GDM1 (cell line): ENCODE data around the gene PEX11A.

Source experiments
- DNase-seq: peaks from one replicate; lab custom pipeline; 2025; lab: John Stamatoyannopoulos, UW

The PEX11A gene

DNA sequence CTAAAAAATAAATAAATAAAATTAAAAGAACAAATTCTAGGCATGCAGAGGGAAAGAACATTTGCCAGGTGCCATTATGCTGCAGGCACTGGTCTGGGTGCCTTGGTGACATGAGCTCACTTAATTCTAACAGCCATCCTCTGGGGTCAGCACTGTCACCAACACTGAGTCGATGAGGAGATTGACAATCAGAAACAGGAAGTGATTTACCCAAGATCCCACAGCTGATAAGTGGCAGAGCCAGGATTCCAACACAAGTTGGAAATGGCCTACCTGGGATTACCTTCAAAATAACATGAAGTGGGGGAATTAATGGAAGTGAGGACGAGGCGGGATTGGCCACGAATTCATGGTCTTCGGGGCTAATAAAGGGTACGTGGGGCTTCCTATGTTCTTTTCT, 14.9 kb downstream of the PEX11A start:
- DNase-seq: no peak

DNA sequence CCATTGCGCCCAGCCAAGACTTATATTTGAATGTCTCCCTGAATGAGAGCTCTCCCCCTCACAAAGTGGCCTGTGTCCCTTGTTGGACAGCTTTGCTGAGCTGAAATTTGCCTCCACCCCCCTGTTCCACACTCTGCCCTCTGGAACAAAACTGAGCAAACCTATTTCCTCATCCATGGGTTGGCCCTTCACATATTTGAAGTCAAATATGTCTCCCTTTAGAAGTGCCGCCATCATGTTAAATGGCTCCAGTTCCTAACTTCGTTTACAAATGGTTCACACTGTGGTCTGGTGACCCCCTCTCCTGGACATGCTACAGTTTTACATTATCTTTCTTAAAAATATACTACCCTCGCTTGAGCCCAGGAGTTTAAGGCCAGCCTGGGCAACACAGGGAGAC, 16.0 kb downstream of the PEX11A start:
- DNase-seq: no peak

DNA sequence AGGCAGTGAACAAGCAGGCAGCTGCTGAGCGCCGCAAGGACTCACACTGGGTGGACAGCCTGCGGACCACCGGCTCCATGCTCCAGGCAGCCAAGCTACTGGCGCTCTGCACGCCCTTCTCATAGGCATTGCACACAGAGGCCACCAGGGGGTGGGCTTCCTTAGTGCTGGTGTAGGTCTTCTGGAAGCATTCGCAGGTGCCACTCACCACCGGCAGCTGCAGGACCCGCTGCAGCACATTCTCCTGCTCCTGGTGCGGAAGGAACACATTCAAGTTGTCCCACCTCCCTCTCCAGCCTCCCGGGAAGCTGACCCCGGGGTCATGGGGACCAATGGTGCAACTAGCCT, 17.4 kb downstream of the PEX11A start:
- no peak for DNase-seq

DNA sequence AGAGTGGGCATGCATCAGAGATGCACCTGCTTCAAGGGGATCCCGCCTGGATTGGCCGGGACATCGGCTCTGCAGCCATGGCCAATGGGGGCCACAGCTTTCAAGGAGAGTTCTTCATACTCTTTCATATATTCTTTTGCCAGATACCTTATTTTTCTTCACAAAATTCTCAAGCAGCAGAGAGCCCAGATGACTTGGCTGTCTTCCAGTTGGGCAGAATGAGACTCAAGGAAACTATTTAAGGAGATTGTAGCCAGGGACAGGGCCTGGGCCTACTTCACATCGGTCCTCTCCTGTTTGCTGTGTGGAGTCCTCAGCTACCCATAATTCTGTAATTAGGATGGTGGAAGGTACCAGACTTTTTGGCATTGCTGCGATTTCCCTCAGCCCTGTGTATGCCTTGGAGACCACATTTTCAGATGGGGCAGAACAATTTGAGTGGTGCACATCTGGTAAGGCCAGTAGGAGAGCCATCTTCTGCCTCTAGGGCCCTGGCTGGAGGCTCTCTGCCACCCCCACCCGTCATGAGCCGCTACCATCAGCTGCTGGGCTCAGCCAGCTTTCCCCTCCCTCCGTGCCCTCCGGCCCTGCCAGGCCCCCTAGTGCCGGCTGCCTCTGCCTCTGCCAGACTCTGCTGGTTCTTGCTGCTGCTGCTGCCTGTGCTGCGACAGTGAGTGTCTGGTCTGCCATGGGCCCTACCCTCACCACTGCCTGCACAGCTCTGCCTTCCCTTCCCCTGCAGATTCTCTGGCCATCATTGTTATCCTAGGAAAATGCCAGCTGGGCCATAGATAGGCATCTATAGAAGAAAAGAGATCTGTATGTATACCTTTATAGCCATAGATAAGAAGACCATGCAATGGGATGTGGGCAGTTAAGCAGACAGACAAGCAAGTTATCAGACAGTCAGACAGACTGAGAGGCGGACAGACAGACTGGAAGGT, 18.1 kb downstream of the PEX11A start:
- no peak for DNase-seq

GRCh38 chr15:89671687-89672086, 18.9 kb downstream of the PEX11A start:
- DNase-seq: no peak

DNA sequence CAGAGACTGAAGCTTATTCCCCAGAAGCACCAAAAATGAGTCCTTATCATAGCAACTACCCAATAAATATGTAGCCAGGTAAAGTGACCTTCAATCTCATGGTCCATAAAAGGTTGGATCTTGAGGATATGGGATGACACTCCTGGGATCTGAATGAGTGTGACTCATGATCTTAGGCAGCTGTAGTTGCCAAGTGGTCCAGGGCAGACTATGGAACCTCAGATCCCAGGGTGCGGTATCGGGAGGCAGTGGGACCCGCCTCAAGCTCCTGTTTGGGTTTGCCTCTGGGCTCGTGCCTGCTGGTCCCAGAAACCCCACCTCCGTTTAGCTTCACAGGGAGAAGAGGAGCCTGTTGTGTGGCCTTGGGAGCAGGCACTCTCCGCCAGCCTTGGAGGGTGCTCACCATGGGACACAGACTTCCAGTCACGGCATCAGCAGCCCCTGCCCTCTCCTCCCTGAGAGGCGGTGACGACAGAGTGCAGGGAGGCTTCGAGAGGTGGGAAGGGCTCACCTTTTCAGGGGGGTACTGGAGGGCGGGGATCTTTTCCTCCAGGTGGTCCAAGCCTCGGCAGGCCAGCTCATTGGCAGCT, 19.5 kb downstream of the PEX11A start:
- no peak for DNase-seq

GRCh38 chr15:89669941-89670340, 20.6 kb downstream of the PEX11A start:
- no peak for DNase-seq

DNA sequence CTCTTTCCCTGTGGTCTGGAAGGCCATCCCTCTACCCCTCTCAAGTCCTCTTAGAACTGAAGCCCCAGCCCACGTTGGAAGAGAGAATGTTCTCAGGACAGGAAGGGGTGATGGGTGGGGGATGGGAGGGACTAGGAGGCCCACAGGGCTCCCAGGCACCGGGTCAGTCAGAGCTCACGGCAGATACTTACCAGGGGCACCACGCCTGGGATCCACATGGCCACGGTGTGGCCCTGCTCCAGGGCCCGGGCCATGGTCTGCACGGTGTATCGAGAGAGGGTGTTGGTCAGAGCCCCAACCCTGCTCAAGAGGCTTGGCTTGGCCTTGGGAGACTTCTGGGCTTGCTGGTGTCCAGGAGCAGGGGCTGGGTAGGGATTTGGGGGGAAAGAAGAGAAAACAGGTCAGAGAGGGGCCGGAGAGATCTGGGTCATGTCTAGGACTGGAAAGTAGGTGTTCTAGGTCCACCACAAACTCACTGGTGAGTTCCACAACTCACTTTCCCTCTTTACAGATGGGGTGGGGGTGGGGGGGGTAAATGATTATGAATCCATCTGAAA, 21.2 kb downstream of the PEX11A start:
- DNase-seq: no peak

- DNase-seq: no peak
These were observed 22.4 kb downstream of the PEX11A start for GRCh38 chr15:89668171-89668570.

DNA sequence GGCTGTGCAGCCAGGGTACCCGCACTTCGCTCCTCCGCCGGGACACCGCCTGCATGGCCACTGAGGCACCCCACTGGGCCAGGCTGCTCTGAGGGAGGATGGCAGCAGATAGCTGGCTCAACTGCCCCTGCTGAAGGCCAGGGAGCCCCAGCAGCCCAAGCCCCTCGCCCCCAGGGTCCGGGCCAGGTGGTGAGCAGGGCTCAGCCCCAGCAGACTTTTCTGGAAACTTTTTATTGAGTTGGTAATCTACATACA, 22.9 kb downstream of the PEX11A start:
- DNase-seq: no peak

DNA sequence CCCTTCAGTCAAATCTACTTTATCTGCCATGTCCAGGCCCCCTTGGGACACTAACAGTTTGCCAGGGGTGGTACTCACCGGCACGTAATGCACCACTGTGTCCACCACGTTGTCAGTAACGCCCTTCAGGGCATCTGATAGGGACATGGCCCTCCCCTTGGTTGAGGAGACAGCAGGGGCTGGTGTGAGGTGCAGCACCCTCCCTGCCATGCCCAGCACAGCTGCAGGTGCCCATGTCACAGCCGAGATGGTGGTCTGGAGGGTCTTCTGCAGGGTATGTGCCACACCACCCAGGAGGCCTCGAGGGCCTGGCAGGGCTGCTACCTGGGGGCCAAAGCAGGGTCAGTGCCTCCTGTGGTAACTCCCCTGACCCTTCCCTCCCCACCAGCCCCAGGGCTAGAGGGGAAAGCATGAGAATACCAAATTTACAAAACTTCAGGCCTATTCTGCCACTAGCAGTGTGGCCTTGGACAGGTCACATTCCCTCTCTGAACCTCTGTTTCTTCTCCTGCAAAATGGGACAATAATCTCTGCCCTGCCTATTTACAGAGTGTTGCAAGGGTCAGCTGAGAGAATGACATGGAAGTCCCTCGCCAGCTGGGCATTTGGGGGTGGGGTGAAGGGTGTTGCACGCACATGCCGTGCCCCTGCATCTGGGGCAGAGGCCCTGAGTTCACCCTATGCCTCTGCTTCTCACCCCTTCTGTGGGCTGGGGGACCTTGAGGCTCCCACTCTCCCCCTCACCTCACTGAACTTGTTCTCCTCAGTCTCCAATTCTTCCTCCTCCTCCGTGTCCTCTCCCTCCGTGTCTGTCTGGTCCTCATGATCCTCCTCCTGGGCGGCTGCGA, 23.5 kb downstream of the PEX11A start:
- no peak for DNase-seq

- no peak for DNase-seq
These were observed 24.2 kb downstream of the PEX11A start for GRCh38 chr15:89666184-89666857.

DNA sequence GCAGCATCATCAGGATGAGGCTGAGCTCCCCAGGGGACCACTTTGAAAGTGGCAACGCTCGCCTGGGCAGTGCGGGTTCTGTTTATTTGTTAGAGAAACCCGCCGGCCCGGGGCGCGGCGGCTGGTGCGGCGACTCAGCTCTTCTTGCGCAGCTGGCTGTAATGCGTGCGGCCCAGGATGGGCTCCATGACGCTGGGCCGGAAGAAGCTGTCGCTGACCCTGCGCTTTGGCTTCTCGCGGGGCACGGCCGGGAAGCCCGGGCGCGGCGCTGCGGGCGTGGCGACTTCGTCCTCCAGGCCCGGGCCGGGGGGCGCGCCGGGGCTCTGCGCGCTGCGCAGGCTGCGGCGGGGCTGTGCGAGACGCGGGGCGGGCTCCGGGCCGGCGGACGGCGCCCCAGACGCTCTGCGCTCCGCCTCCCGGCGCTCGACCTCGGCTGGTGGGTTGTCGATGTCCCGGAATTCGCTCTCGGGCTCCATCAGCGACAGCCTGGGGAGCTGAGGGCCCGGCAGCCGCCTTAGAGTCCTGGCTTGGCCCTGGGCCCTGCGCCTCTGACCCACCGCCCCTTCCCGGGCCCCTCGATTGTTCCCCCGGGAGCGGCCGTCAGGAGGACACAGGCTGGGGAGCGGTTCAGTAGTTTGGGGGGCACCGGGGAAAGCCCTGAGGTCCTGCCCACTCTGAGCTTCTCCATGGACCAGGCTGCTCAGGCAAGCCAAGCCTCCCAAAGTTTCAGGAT, 24.9 kb downstream of the PEX11A start:
- DNase-seq: no peak

- DNase-seq: no peak
These were observed 25.9 kb downstream of the PEX11A start for GRCh38 chr15:89664441-89665350.

DNA sequence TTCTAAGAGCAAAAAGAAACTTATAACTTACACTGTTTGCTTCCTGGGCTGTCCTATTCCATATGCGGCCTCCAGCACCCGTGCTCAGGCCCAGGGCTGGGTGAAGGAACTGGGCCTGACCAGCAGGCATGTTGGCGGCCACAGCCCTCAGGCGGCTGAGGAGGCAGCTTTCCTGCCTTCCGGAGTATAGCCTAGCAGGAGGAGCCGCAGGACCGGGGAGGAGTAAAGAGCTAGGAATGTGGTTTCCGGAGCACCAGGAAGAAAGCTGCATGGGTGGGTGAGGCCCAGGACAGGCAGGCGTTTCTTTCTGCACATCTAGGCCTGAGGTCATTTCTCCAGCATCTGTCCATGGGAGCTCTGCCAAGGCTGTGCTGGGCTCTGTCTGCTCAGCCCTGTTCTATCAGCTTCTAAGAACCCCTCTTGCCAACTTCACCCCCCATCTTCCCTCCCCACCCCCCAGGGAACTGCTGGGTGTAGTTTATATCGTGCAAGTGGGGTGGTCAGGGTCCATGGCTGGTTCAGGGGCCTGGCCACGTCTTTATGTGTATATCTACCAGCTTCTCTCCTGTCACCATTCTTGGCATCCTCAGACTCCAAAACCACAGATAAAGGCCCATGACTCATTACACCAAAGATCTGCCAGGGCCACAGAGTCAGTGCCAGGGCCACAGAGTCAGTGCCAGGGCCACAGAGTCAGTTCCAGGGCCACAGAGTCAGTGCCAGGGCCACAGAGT, 27.5 kb downstream of the PEX11A start:
- no peak for DNase-seq

GRCh38 chr15:89660556-89660955, 30.0 kb downstream of the PEX11A start:
- no peak for DNase-seq

DNA sequence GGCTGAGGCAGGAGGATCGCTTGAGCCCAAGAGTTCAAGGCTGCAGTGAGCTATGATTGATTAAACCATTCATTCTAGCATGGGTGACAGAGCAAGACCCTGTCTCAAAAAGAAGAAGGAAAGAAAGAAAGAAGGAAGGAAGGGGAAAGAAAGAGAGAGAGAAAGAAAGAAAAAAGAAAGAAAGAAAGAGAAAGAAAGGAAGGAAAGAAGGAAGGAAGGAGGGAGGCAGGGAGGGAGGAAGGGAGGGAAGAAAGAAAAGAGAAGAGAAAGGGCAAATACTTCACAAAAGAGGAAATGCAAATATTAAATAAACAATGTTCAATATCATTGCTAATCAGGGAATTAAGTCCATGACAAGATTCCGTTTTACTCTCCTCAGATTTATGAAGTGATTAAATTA, 31.3 kb downstream of the PEX11A start:
- no peak for DNase-seq

DNA sequence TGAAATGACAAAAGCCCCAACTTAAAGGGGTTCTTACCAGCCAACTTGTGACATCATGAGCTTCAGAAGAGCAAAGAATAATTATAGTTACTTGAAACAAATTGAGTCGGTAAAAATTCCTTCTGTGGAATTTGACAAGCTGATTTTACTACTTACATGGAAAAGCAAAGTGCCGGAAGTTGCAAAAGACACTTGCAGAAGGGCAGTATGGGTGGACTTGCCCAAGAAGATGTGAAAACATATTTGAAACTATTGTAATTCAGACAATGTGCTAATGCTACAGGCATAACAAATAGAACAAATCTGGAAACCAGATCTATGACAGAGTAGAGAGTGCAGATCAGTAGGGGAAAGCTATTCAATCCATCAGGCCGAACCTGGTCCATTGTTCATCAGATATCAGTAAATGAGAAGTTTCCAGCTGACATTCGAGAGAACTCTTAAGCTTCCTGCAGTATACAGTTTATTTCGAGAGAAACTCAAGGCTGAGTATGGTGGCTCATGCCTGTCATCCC, 32.8 kb downstream of the PEX11A start:
- DNase-seq: no peak

GRCh38 chr15:89656116-89656815, 34.3 kb downstream of the PEX11A start:
- DNase-seq: no peak
